ENCODE results near the gene GAS2L1. TPM values are rescaled to one million over a fixed set of nuclear protein-coding genes. Genes with fewer than 3 reads are reported as not detected.

GAS2L1 gene
- 21.2 to 37.0 TPM (median 34.4 TPM) in 5 replicates for total RNA-seq (2022; extraction: Qiagen RNA extraction)

DNA sequence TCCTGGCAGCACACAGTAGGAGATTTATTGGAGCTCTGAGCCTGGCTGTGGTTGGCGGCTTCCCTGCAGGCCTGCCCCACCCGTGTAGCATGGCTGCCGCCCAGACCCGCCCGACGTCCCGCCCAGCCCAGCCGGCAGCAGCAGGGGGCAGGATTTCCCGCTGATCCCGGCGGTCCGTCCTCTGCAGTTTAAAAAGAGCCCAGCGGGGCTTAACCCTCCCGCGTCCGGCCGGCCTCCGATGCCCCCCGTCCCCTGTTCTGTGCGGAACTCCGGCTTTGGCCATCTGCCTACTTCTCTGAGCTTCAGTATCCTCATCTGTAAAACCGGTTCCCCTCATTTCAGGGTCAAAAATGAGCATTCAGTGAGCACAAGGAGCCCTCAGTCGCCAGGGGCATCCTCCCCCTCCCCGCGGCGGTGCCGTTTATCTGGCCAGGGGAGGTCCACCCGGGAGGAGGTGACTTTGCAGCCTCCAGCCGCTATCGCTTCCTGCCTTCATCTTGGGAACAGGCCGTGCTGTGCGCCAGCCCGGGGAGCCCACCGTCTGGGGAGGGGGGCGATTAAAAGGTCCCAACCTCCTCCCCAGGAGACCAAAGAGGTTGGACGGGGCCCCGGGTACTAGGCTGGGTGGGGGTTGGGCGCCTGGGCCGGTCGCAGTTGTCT is at the start of gene GAS2L1:
Gene GAS2L1 (plus strand): TSS at position 476 of the 660 bp plus-strand sequence. CDS start 1,456 bp downstream, outside the sequence.

DNA sequence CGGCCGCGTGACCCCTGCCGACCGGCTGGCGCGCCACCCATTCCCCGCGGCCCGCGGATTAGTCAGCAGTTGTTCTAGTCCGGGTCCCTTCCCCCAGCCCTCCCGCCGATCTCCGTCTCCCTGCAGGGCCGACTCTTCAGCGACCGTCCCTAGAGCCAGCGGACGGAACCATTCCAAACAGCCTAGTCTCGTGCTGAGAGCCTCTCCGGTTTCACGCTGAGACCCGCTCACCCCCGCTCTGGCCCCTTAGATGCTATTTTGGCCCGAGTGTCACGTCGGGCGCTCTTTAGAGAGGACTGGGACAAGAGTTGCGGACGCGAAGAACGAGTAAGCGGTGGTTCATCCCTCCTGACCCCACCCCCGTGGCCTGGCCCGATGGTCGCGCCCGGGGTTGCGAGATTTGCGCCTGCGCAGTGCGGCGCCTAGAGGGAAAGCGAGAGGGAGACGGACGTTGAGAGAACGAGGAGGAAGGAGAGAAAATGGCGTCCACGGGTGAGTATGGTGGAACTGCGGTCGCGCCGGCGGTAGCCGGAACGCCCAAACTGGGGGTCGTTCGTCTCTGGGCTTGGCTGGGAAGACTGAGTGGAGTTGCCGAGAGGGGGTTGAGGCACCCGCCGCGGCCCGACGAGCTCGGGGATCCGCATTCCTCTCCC is 38.5 kb upstream of the GAS2L1 start, which contains the start of the genes EWSR1 and RHBDD3:
Gene EWSR1 (plus strand): TSS at position 411 of the 653 bp plus-strand sequence. CDS start 69 bp downstream, at position 480.
Gene RHBDD3 (minus strand): TSS at position 124 of the 653 bp plus-strand sequence. CDS start 2,355 bp downstream, outside the sequence.

DNA sequence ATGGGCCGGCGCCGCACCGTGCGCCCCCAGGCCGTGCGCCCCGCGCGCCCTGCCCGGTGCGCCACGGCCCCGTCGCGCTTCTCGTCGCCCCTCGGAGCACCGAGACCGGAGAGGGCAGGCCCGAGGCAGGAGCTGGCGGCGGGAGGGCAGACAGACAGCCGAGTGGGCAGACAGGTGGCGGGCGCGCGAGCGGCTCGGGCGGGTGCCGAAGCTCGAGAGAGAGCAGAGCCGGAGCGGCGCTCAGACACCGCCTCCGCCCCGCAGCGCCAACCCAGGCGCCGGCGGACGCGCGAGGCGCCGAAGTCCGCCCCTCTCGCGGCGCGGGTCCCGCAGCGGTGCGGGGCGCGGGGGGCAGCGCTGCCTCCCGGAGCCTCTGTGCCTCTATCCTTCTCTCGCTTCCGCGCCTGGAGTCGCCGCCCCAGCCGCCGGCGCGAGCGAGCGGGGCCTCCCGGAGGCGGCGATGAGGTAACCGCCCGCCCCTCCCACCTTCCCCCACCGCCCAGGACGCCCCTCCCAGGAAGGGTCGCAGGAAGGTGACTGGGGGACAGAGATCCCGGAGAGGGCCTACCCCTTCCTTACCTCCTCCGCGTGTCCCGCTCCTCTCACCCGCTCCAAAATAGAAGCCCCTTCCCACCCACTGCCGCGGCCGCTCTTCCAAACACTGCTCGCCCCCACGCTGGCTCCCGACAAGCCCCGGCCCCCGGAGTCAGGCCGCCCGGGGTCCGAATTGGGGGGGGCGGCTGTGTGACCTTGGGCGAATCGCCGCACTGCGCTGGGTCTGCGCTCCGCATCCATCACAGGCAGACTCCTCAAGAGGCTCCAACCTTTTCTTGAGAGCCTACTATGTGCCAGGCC is 9.1 kb downstream of the GAS2L1 start, which contains the start of gene RASL10A:
Gene RASL10A (minus strand): TSS at position 412 of the 855 bp plus-strand sequence. CDS start 451 bp downstream, outside the sequence.

Other genes starting within 250 kb of the GAS2L1 start
- gene C22orf31, start 244.8 kb upstream of the GAS2L1 start, total RNA-seq (2022; extraction: Qiagen RNA extraction), result not detected in 5 replicates
- 2.5 to 4.6 TPM (median 3.5 TPM) in 5 replicates for gene KREMEN1, start 233.6 kb upstream of the GAS2L1 start, total RNA-seq (2022; extraction: Qiagen RNA extraction)
- 0.16 to 0.65 TPM (median 0.33 TPM) in 5 replicates for gene EMID1, start 100.8 kb upstream of the GAS2L1 start, total RNA-seq (2022; extraction: Qiagen RNA extraction)
- 18.0 to 34.3 TPM (median 31.2 TPM) in 5 replicates for gene RHBDD3, start 38.7 kb upstream of the GAS2L1 start, total RNA-seq (2022; extraction: Qiagen RNA extraction)
- gene EWSR1, start 38.4 kb upstream of the GAS2L1 start, total RNA-seq (2022; extraction: Qiagen RNA extraction), result 214 to 227 TPM (median 217 TPM) in 5 replicates
- 0.21 to 0.61 TPM (median 0.37 TPM) in 4 of 5 replicates, not detected in the other for gene RASL10A, start 9.0 kb downstream of the GAS2L1 start, total RNA-seq (2022; extraction: Qiagen RNA extraction)
- 23.8 to 28.3 TPM (median 27.2 TPM) in 5 replicates for gene AP1B1, start 81.9 kb downstream of the GAS2L1 start, total RNA-seq (2022; extraction: Qiagen RNA extraction)
- not detected in 5 replicates for gene RFPL1, start 131.9 kb downstream of the GAS2L1 start, total RNA-seq (2022; extraction: Qiagen RNA extraction)
- 0.03 to 0.10 TPM (median 0.08 TPM) in 5 replicates for gene NEFH, start 173.6 kb downstream of the GAS2L1 start, total RNA-seq (2022; extraction: Qiagen RNA extraction)
- gene THOC5, start 247.1 kb downstream of the GAS2L1 start, total RNA-seq (2022; extraction: Qiagen RNA extraction), result 26.8 to 31.9 TPM (median 29.1 TPM) in 5 replicates

Data from A549 treated with CORT108297 at 1 μM for 4 hours (cell line).